ENCODE data around the gene EYA3.
A peak's percentile ranks its signal among the peaks of the same experiment; 100 is the strongest.

EYA3 gene

GRCh38 chr1:28044399-28044798 lies 44.0 kb downstream of the EYA3 start:
- TF ChIP-seq CTCF (conservative IDR thresholded peaks at IDR 0.05; ENCODE audit: low read depth, low read length): no peak
- no peak for DNase-seq (ENCODE audit: low read depth)
- H3K4me3 ChIP-seq (ENCODE audit: low read length): no peak overlapping the region

- no peak for TF ChIP-seq CTCF (conservative IDR thresholded peaks at IDR 0.05; ENCODE audit: low read depth, low read length)
- no peak overlapping the region for H3K4me3 ChIP-seq (ENCODE audit: low read length)
- no peak for DNase-seq (ENCODE audit: low read depth)
Measured at GRCh38 chr1:28039341-28039740, 49.1 kb downstream of the EYA3 start.

GRCh38 chr1:28037946-28038345 lies 50.5 kb downstream of the EYA3 start:
- DNase-seq (ENCODE audit: low read depth): no peak
- H3K4me3 ChIP-seq (ENCODE audit: low read length): no peak overlapping the region
- TF ChIP-seq CTCF (conservative IDR thresholded peaks at IDR 0.05; ENCODE audit: low read depth, low read length): no peak

- peak; percentile 18 for DNase-seq (ENCODE audit: low read depth)
- no peak for TF ChIP-seq CTCF (conservative IDR thresholded peaks at IDR 0.05; ENCODE audit: low read depth, low read length)
- no peak overlapping the region for H3K4me3 ChIP-seq (ENCODE audit: low read length)
Measured at GRCh38 chr1:28037206-28037605, 51.2 kb downstream of the EYA3 start.

GRCh38 chr1:28036431-28036830 lies 52.0 kb downstream of the EYA3 start:
- TF ChIP-seq CTCF (conservative IDR thresholded peaks at IDR 0.05; ENCODE audit: low read depth, low read length): peak; percentile 23

GRCh38 chr1:28035420-28035819 lies 53.0 kb downstream of the EYA3 start:
- no peak for DNase-seq (ENCODE audit: low read depth)
- no peak overlapping the region for H3K4me3 ChIP-seq (ENCODE audit: low read length)
- TF ChIP-seq CTCF (conservative IDR thresholded peaks at IDR 0.05; ENCODE audit: low read depth, low read length): no peak

More at GRCh38 chr1:28036431-28036830, 52.0 kb downstream of the EYA3 start:
- no peak overlapping the region for H3K4me3 ChIP-seq (ENCODE audit: low read length)
- DNase-seq (ENCODE audit: low read depth): no peak

GRCh38 chr1:28032281-28032680 lies 56.1 kb downstream of the EYA3 start:
- DNase-seq (ENCODE audit: low read depth): no peak
- no peak overlapping the region for H3K4me3 ChIP-seq (ENCODE audit: low read length)
- no peak for TF ChIP-seq CTCF (conservative IDR thresholded peaks at IDR 0.05; ENCODE audit: low read depth, low read length)

Data from retinal pigment epithelial cell (primary cell).